Breast epithelium (tissue), 4 donors: ENCODE results near the gene CNTRL. TPM values are rescaled to one million over a fixed set of nuclear protein-coding genes. Genes with fewer than 3 reads are reported as not detected.

Experiments used
- DNase-seq, 2 donors: peaks; one replicate each; pipeline ENCODE4 v3.0.0-alpha.2; 2019; ENCODE audit warnings: low spot score in 2 of 2
- H3K27ac ChIP-seq, 2 donors: fragments of 200-600 bp; sonication (generic) in 1 of 2; one replicate each; pipeline ENCODE4 v1.5.1; 2016 to 2019; ENCODE audit warnings: mild to moderate bottlenecking in 1 of 2
- H3K27me3 ChIP-seq, 2 donors: fragments of 200-600 bp; sonication (generic) in 1 of 2; one replicate each; pipeline versions ENCODE4 v1.5.1 to v1.6.0; 2017 to 2019; ENCODE audit warnings: control low read depth in 1 of 2, mild to moderate bottlenecking in 1 of 2
- H3K36me3 ChIP-seq: fragments of 200-600 bp; one replicate; pipeline ENCODE4 v1.5.1; 2019
- H3K4me1 ChIP-seq, 2 donors: fragments of 200-600 bp; sonication (generic); one replicate each; pipeline ENCODE4 v1.5.1; 2016 to 2019; ENCODE audit warnings: control low read depth in 1 of 2
- H3K4me3 ChIP-seq, 3 donors: fragments of 200-600 bp; sonication (generic); 1 replicate in 2 of 3; 2 replicates in 1 of 3; pipeline ENCODE4 v1.5.1; 2016 to 2019; ENCODE audit warnings: mild to moderate bottlenecking in 3 of 3, moderate library complexity in 2 of 3
- H3K9me3 ChIP-seq, 2 donors: fragments of 200-600 bp; sonication (generic) in 1 of 2; one replicate each; pipeline ENCODE4 v1.5.1; 2016 to 2019; ENCODE audit warnings: control low read depth in 1 of 2
- POLR2A ChIP-seq: fragments of 450-650 bp; IDR thresholded peaks from one replicate; pipeline ENCODE4 v1.6.1; 2016; ENCODE audit warnings: antibody characterized with exemption, mild to moderate bottlenecking, moderate library complexity
- POLR2AphosphoS5 ChIP-seq, 3 donors: sonication (generic); formaldehyde crosslinking; IDR thresholded peaks; one replicate each; pipeline ENCODE4 v1.6.1; 2017; ENCODE audit warnings: antibody characterized with exemption in 3 of 3
- intact Hi-C: fragments of 100-400 bp; cut with DNase I; formaldehyde crosslinking; loops from one replicate; pipeline ENCODE4 v1.15.1; 2023; ENCODE audit warnings: low total_unique reads
- total RNA-seq, 3 donors: library from RNA; depleted of rRNA; stranded (reverse); fragments of >200 nt; gene quantifications; one replicate each; pipeline ENCODE4 v1.1.0, GENCODE V29; 2016
- TF ChIP-seq, protein P1 (sequence below), 3 donors: fragments of 450-650 bp; IDR thresholded peaks; one replicate each; pipeline ENCODE4 v1.5.1; 2016 to 2017; ENCODE audit warnings: antibody characterized with exemption in 3 of 3, mild to moderate bottlenecking in 3 of 3, moderate library complexity in 3 of 3

Gene CNTRL
- total RNA-seq, 3 donors from 2014 or later = 18.4 to 26.8 (median 22.9) TPM

DNA sequence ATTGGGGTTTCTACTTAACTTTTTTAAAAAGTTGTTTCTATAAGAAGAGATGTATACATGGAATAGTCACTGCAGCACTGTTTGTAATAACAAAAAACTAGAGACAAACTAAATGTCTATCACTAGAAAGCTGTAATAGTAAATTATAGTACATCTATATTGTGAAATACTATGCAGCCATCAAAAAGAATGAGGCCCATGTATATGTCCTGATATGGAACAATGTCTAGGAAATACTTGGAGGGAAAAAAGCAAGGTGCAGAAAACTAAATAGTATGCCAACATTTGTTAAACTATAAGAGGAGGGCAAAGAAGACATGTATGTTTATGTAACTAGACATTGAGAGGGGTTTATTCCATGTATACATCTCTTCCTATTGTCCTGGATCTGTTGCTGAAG is 129.9 kb downstream of the CNTRL start:
- Histone ChIP-seq H3K9me3 (no peaks in the 10 kb centered on the region), H3K27ac (no peak overlapping the region), H3K4me1 (peaks cover 0 to 5% of the 10 kb centered on the region in 2 donors), H3K36me3 (no peaks in the 10 kb centered on the region), H3K4me3 (no peak overlapping the region), H3K27me3 (no peaks in the 10 kb centered on the region)
- no peak for DNase-seq
- TF ChIP-seq POLR2AphosphoS5 (IDR thresholded peaks at IDR 0.05) (no peak), POLR2A (no peak)
- TF ChIP-seq, protein P1, sequence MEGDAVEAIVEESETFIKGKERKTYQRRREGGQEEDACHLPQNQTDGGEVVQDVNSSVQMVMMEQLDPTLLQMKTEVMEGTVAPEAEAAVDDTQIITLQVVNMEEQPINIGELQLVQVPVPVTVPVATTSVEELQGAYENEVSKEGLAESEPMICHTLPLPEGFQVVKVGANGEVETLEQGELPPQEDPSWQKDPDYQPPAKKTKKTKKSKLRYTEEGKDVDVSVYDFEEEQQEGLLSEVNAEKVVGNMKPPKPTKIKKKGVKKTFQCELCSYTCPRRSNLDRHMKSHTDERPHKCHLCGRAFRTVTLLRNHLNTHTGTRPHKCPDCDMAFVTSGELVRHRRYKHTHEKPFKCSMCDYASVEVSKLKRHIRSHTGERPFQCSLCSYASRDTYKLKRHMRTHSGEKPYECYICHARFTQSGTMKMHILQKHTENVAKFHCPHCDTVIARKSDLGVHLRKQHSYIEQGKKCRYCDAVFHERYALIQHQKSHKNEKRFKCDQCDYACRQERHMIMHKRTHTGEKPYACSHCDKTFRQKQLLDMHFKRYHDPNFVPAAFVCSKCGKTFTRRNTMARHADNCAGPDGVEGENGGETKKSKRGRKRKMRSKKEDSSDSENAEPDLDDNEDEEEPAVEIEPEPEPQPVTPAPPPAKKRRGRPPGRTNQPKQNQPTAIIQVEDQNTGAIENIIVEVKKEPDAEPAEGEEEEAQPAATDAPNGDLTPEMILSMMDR (IDR thresholded peaks at IDR 0.05) = no peak
- intact Hi-C loops = loop anchor here (10.0 kb wide), 1 partner anchor 200 kb away; no protein-coding TSS in a partner anchor

DNA sequence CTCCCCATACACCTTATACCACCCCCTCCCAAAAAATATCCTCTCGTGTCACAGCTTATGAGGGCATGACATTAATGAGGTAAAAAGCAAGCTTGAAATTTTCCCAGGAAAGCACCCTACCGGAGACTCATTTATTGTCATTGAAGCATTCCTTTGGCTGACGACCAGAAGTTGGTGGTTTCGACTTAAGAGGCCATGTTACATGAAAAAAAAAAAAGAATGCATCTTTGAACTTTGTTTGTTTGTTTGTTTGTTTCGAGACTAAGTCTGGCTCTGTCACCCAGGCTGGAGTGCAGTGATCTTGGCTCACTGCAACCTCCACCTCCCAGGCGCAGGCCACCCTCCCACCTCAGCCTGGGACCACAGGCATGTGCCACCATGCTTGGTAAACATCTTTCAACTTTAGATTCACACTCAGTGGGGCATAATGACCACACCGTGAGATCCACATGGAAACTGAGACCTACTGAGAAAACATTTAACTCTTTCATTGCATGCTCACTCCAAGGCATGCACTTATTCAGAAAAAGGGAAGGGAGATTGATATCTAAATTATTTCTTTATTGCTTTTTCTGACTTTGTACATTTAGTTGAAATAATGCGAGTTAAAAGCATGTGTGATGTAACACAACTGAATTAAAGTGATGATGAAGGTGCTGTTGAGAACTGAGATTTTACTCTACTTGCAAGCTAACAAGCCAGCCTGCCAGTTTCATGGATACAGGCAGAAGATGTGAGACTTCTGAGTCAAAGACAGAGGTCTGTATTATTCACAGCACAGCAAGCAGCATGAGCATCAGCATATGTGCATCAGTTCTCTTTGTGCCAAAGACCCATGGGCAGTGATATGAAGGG is 132.0 kb downstream of the CNTRL start:
- Histone ChIP-seq H3K27me3 (no peaks in the 10 kb centered on the region), H3K4me1 (no peaks in the 10 kb centered on the region), H3K9me3 (no peaks in the 10 kb centered on the region), H3K27ac (no peak overlapping the region), H3K4me3 (no peak overlapping the region), H3K36me3 (no peaks in the 10 kb centered on the region)
- TF ChIP-seq POLR2AphosphoS5 (IDR thresholded peaks at IDR 0.05) = no peak
- no peak for TF ChIP-seq POLR2A
- TF ChIP-seq, protein P1 (IDR thresholded peaks at IDR 0.05) = no peak
- intact Hi-C loops = loop anchor here (10.0 kb wide), 1 partner anchor 198 kb away; no protein-coding TSS in a partner anchor
- no peak for DNase-seq

DNA sequence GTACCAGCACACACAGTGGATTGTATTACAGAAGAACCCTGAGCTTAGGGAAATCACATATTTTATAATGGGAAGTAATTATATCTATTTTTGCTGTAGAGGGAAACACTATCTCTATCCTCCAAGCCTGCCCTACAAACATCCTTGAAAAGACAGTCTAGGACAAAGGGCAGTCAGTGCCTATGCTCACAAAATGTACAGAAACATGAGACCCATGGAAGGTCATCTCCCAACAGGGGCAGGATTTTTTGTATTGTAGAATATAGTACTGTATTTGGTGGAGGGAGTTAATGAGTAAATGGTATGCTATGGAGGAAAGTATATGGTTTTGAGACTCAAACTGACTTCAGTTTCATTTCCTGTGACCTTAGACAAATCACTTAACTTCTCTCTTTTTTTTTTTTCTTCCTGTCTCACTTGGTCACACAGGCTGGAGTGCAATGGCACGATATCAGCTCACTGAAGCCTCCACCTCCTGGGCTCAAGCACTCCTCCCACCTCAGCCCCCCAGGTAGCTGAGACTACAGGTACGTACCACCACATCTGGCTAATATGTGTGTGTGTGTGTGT is 132.7 kb downstream of the CNTRL start:
- intact Hi-C loops = loop anchor here (10.0 kb wide), 1 partner anchor 197 kb away; no protein-coding TSS in a partner anchor
- H3K27ac ChIP-seq = no peak overlapping the region
- no peaks in the 10 kb centered on the region for H3K27me3 ChIP-seq
- H3K36me3 ChIP-seq = no peaks in the 10 kb centered on the region
- H3K4me3 ChIP-seq = no peak overlapping the region
- DNase-seq = no peak
- H3K4me1 ChIP-seq = no peaks in the 10 kb centered on the region
- TF ChIP-seq POLR2AphosphoS5 (IDR thresholded peaks at IDR 0.05) (no peak), POLR2A (no peak)
- TF ChIP-seq, protein P1 (IDR thresholded peaks at IDR 0.05) = no peak
- no peaks in the 10 kb centered on the region for H3K9me3 ChIP-seq

DNA sequence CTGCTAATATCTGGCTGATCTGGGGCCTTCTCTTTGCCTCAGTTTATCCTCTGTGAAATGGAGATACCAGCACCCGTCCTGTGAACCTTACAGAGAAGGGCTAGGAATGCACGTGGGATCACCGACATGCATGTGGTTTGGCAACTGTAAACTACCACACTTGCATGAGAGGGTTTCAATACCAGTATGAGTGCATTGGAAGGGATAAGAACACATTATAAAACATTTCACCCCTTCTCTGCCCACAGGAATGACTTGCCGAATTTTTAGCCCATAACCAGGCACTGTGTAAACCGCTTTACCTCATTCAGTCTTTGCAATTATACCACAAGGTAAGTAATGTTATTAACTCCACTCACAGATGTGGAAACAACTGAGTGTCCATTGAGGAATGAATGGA is 135.8 kb downstream of the CNTRL start:
- Histone ChIP-seq H3K4me1 (peaks cover 0 to 7% of the 10 kb centered on the region in 2 donors), H3K27ac (no peak overlapping the region), H3K27me3 (no peaks in the 10 kb centered on the region), H3K36me3 (no peaks in the 10 kb centered on the region), H3K9me3 (no peaks in the 10 kb centered on the region), H3K4me3 (no peak overlapping the region)
- no peak for DNase-seq
- TF ChIP-seq POLR2AphosphoS5 (IDR thresholded peaks at IDR 0.05) = no peak
- TF ChIP-seq, protein P1 (IDR thresholded peaks at IDR 0.05) = no peak
- TF ChIP-seq POLR2A = no peak
- intact Hi-C loops = loop anchor here (10.0 kb wide), 1 partner anchor 104 kb away; no protein-coding TSS in a partner anchor
